SU-DHL-6 (cell line): ENCODE results near the gene EEFSEC.

Experiments used
- H2AFZ ChIP-seq: fragments of 200-600 bp; sonication (generic); 2 replicates; pipeline ENCODE4 v1.6.1; 2014; ENCODE audit warnings: low read depth, mild to moderate bottlenecking, moderate library complexity, mixed read lengths, antibody characterized with exemption, low read length; ENCODE audit not compliant: severe bottlenecking
- H3F3A ChIP-seq: fragments of 200-600 bp; shearing (Covaris generic); 2 replicates; pipeline ENCODE4 v1.6.0; 2016; ENCODE audit warnings: antibody characterized with exemption, mild to moderate bottlenecking; ENCODE audit not compliant: insufficient read depth
- H3K27ac ChIP-seq: fragments of 200-600 bp; sonication (generic); 2 replicates; pipeline ENCODE4 v1.5.1; 2016; ENCODE audit warnings: low read depth, mild to moderate bottlenecking, low read length, moderate library complexity, mixed read lengths
- H3K27me3 ChIP-seq: fragments of 200-600 bp; sonication (generic), shearing (Covaris generic); 2 replicates; pipeline ENCODE4 v1.6.0; 2014; ENCODE audit warnings: mild to moderate bottlenecking, low read length
- H3K36me3 ChIP-seq: fragments of 200-600 bp; sonication (generic); 2 replicates; pipeline ENCODE4 v1.6.1; 2014; ENCODE audit warnings: mild to moderate bottlenecking, low read length, mixed read lengths
- H3K4me2 ChIP-seq: fragments of 300-600, 200-600 bp; shearing (Covaris generic), sonication (generic); 2 replicates; pipeline ENCODE4 v1.6.0; 2014; ENCODE audit warnings: low read length, low read depth, mild to moderate bottlenecking; ENCODE audit not compliant: poor library complexity, severe bottlenecking
- H3K4me3 ChIP-seq: fragments of 200-600 bp; sonication (generic); 2 replicates; pipeline ENCODE4 v1.5.1; 2014; ENCODE audit warnings: antibody characterized with exemption, low read length, mild to moderate bottlenecking, mixed read lengths; ENCODE audit not compliant: insufficient read depth, poor library complexity, severe bottlenecking
- H3K79me2 ChIP-seq: fragments of 200-600 bp; sonication (generic); 2 replicates; pipeline ENCODE4 v1.6.1; 2014; ENCODE audit warnings: mild to moderate bottlenecking, low read length, moderate library complexity; ENCODE audit not compliant: insufficient read depth
- H3K9ac ChIP-seq: fragments of 200-600 bp; sonication (generic); 2 replicates; pipeline ENCODE4 v1.7.0; 2014; ENCODE audit warnings: mild to moderate bottlenecking, low read length
- H3K9me2 ChIP-seq: fragments of 200-600 bp; sonication (generic); replicated peaks from 2 replicates; pipeline ENCODE4 v1.6.1; 2014; ENCODE audit warnings: low read length; ENCODE audit not compliant: insufficient read depth
- H3K9me3 ChIP-seq: fragments of 200-600 bp; sonication (generic); 2 replicates; pipeline ENCODE4 v1.6.1; 2014; ENCODE audit warnings: low read length, mixed read lengths; ENCODE audit not compliant: insufficient read depth
- H4K20me1 ChIP-seq: fragments of 200-600 bp; sonication (generic); 2 replicates; pipeline ENCODE4 v1.6.1; 2014; ENCODE audit warnings: low read depth, mild to moderate bottlenecking, antibody characterized with exemption, low read length, moderate library complexity, mixed read lengths
- EZH2phosphoT487 ChIP-seq: fragments of 200-600 bp; sonication (generic), shearing (Covaris generic); conservative IDR thresholded peaks from 2 replicates; pipeline ENCODE4 v1.6.1; 2018; ENCODE audit warnings: mild to moderate bottlenecking, antibody characterized with exemption, low read length, moderate library complexity, mixed read lengths
- TF ChIP-seq, protein P1 (sequence below): fragments of 200-600 bp; sonication (generic); IDR thresholded peaks from one replicate; pipeline ENCODE4 v1.5.1; 2017; ENCODE audit warnings: antibody characterized with exemption, mild to moderate bottlenecking, low read length, moderate library complexity; ENCODE audit not compliant: insufficient read depth, poor library complexity, severe bottlenecking

Gene EEFSEC

DNA sequence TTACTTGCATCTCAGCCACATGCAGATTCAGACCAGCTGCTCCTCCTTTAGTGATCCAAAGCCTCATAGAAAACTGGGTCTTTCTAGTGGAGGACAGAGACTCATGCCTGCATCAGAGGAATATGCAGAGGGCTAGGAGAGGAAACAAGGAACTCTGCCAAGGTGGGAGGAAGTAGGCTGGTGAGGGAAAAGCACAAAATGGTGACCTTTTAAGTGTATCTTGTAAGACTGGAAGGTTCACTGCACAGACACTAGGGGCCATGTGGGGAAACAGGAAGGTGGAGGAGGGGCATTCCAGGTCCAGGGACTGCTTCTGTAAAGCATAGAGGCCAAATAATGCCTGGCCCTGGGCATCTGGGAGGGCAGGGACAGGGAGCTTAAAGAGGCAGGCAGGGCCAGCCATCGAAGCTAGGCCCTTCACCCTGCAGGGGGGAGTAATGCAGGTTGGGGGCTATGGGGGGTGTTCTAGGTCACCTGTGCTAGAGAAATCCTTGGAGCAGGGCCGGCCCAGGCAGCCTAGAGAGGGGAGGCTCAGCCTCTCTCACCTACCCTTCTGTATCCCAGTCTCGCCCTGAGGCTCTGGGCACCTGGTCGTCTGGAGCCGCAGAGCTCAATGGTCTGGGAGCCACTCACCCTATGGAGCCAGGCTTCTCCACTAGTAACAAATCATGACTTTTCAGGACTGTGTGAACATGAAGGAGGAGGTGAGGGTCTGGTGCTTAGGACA, 195.7 kb downstream of the EEFSEC start:
- Histone ChIP-seq H4K20me1 (no peaks in the 10 kb centered on the region), H3K4me3 (no peak overlapping the region), H3K79me2 (no peaks in the 10 kb centered on the region), H3K4me2 (no peak overlapping the region), H3K9ac (no peak overlapping the region), H3K36me3 (no peaks in the 10 kb centered on the region), H3K27me3 (no peaks in the 10 kb centered on the region), H3K9me3 (no peaks in the 10 kb centered on the region), H3K9me2 (no peaks in the 10 kb centered on the region), H3F3A (no peaks in the 10 kb centered on the region), H2AFZ (no peak overlapping the region), H3K27ac (no peak overlapping the region)
- no peak for TF ChIP-seq EZH2phosphoT487
- TF ChIP-seq, protein P1, sequence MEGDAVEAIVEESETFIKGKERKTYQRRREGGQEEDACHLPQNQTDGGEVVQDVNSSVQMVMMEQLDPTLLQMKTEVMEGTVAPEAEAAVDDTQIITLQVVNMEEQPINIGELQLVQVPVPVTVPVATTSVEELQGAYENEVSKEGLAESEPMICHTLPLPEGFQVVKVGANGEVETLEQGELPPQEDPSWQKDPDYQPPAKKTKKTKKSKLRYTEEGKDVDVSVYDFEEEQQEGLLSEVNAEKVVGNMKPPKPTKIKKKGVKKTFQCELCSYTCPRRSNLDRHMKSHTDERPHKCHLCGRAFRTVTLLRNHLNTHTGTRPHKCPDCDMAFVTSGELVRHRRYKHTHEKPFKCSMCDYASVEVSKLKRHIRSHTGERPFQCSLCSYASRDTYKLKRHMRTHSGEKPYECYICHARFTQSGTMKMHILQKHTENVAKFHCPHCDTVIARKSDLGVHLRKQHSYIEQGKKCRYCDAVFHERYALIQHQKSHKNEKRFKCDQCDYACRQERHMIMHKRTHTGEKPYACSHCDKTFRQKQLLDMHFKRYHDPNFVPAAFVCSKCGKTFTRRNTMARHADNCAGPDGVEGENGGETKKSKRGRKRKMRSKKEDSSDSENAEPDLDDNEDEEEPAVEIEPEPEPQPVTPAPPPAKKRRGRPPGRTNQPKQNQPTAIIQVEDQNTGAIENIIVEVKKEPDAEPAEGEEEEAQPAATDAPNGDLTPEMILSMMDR: no peak

DNA sequence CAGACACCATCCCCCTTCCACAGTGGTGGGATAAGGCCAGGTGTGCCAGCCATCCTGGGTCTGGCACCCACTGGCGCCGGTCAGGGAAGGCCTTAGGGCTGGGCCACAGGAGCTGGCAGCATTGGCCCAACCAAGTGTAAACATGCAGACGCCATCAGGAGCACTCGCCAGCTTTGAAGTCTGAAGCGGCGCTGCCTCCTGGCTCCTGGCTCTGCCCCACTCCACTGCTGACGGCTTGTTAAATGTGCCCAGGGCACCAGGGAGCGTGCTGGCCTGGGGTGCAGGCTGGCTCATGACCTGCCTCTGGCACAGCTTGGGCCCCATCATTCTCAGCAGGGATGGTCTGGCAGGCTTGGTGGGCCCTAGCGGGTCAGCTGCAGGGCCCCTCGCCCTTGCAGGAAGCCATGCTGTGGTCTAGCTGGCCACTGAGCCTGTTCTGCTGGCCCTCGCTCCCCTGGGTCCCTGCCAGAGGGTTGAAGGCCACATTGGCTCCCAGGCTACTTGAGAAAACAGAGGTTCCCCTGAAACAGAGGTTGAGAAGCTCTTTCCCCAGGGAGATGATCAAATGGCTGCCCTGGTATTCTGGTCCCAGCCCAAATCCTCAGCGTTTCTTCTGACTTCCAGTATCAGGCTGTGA, 196.8 kb downstream of the EEFSEC start:
- Histone ChIP-seq H2AFZ (no peak overlapping the region), H3K79me2 (no peaks in the 10 kb centered on the region), H4K20me1 (no peaks in the 10 kb centered on the region), H3K27me3 (no peaks in the 10 kb centered on the region), H3K4me3 (no peak overlapping the region), H3F3A (no peaks in the 10 kb centered on the region), H3K4me2 (no peak overlapping the region), H3K27ac (no peak overlapping the region), H3K9me3 (no peaks in the 10 kb centered on the region), H3K9ac (no peak overlapping the region), H3K36me3 (no peaks in the 10 kb centered on the region), H3K9me2 (no peaks in the 10 kb centered on the region)
- TF ChIP-seq, protein P1: no peak
- TF ChIP-seq EZH2phosphoT487: no peak

DNA sequence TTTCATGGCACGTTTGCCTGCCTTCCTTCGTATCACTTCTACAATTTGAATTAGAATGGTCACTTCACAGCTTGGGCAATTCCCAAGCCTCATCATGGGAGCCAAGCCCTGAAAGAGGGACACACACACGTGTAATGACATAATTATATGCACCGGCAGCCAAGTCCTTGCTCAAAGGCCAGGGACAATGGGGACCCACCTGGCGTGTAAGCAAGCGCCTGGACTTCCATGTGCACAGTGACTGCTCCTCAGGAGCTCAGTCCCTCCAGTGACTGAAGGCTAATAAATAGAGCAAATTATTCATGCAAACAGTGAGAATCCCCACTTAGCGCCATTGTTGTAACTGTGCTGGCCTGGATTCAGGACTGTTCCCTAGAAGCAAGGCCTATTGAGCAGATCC, 198.3 kb downstream of the EEFSEC start:
- H3K4me2 ChIP-seq: no peak overlapping the region
- no peaks in the 10 kb centered on the region for H3K9me2 ChIP-seq
- no peak overlapping the region for H3K27ac ChIP-seq
- no peaks in the 10 kb centered on the region for H3K79me2 ChIP-seq
- no peak overlapping the region for H3K9ac ChIP-seq
- TF ChIP-seq EZH2phosphoT487: no peak
- TF ChIP-seq, protein P1: no peak
- H3K36me3 ChIP-seq: no peaks in the 10 kb centered on the region
- no peak overlapping the region for H3K4me3 ChIP-seq
- H3K9me3 ChIP-seq: no peaks in the 10 kb centered on the region
- H4K20me1 ChIP-seq: no peaks in the 10 kb centered on the region
- H2AFZ ChIP-seq: no peak overlapping the region
- no peaks in the 10 kb centered on the region for H3F3A ChIP-seq
- H3K27me3 ChIP-seq: no peaks in the 10 kb centered on the region
